Liver (tissue), 9 donors: ENCODE results near the gene TIAM1. TPM values are rescaled to one million over a fixed set of nuclear protein-coding genes. Genes with fewer than 3 reads are reported as not detected.

Experiments
- DNase-seq: peaks from one replicate; pipeline ENCODE4 v3.0.0-alpha.2; 2017; ENCODE audit warnings: low spot score
- H3K27ac ChIP-seq, 2 donors: one replicate each; pipeline ENCODE4 v1.7.0; 2013; ENCODE audit warnings: inconsistent platforms in 2 of 2, low read length in 2 of 2, control low read depth in 1 of 2, low read depth in 1 of 2, mild to moderate bottlenecking in 1 of 2
- H3K27me3 ChIP-seq, 4 donors: one replicate each; pipeline versions ENCODE4 v1.6.1 to v1.7.0; 2013; ENCODE audit warnings: low read length in 3 of 4, inconsistent platforms in 1 of 4, mild to moderate bottlenecking in 1 of 4, moderate library complexity in 1 of 4; ENCODE audit not compliant: control insufficient read depth in 4 of 4, insufficient read depth in 4 of 4
- H3K36me3 ChIP-seq, 4 donors: one replicate each; pipeline versions ENCODE4 v1.6.1 to v1.7.0; 2013; ENCODE audit warnings: low read length in 3 of 4, mild to moderate bottlenecking in 3 of 4, low read depth in 1 of 4, moderate library complexity in 1 of 4; ENCODE audit not compliant: control insufficient read depth in 4 of 4, insufficient read depth in 3 of 4
- H3K4me1 ChIP-seq, 4 donors: one replicate each; pipeline versions ENCODE4 v1.6.1 to v1.7.0; 2013; ENCODE audit warnings: low read length in 3 of 4, mild to moderate bottlenecking in 3 of 4, moderate library complexity in 1 of 4; ENCODE audit not compliant: control insufficient read depth in 4 of 4, insufficient read depth in 4 of 4
- H3K4me3 ChIP-seq, 3 donors: one replicate each; pipeline versions ENCODE4 v1.6.1 to v1.7.0; 2013; ENCODE audit warnings: low read length in 3 of 3, control low read depth in 1 of 3, low read depth in 1 of 3, mild to moderate bottlenecking in 1 of 3
- H3K9ac ChIP-seq, 2 donors: one replicate each; pipeline ENCODE4 v1.7.0; 2013; ENCODE audit warnings: low read length in 2 of 2, mild to moderate bottlenecking in 2 of 2, moderate library complexity in 2 of 2, control low read depth in 1 of 2, low read depth in 1 of 2
- H3K9me3 ChIP-seq, 4 donors: one replicate each; pipeline versions ENCODE4 v1.6.1 to v1.7.0; 2013; ENCODE audit warnings: low read length in 3 of 4; ENCODE audit not compliant: control insufficient read depth in 4 of 4
- ATF3 ChIP-seq: IDR thresholded peaks from 2 replicates; pipeline ENCODE4 v1.6.1; 2016; ENCODE audit warnings: antibody characterized with exemption
- CTCF ChIP-seq: fragments of 150-350 bp; IDR thresholded peaks from 2 replicates; pipeline ENCODE4 v1.5.1; 2017; ENCODE audit warnings: improper control_type of control experiment, low read depth, low read length; ENCODE audit not compliant: missing input control
- EGR1 ChIP-seq, 2 donors: IDR thresholded peaks; 2 replicates each; pipeline ENCODE4 v1.6.1; 2016 to 2018; ENCODE audit warnings: antibody characterized with exemption in 2 of 2, low read depth in 2 of 2
- FOXA1 ChIP-seq: IDR thresholded peaks from 2 replicates; pipeline ENCODE4 v1.6.1; 2016; ENCODE audit warnings: antibody characterized with exemption
- FOXA2 ChIP-seq: IDR thresholded peaks from 2 replicates; pipeline ENCODE4 v1.6.1; 2016; ENCODE audit warnings: antibody characterized with exemption
- GABPA ChIP-seq, 2 donors: IDR thresholded peaks in 1 of 2; conservative IDR thresholded peaks in 1 of 2; 2 replicates each; pipeline ENCODE4 v1.6.1; 2016; ENCODE audit warnings: antibody characterized with exemption in 2 of 2, mild to moderate bottlenecking in 1 of 2, moderate library complexity in 1 of 2
- HNF4A ChIP-seq, 2 donors: conservative IDR thresholded peaks; 2 replicates each; pipeline ENCODE4 v1.6.1; 2016; ENCODE audit warnings: antibody characterized with exemption in 2 of 2, mild to moderate bottlenecking in 2 of 2
- HNF4G ChIP-seq: IDR thresholded peaks from 2 replicates; pipeline ENCODE4 v1.6.1; 2016; ENCODE audit warnings: antibody characterized with exemption
- JUND ChIP-seq, 2 donors: IDR thresholded peaks; 2 replicates each; pipeline ENCODE4 v1.6.1; 2016; ENCODE audit warnings: antibody characterized with exemption in 2 of 2
- MAX ChIP-seq: IDR thresholded peaks from 2 replicates; pipeline ENCODE4 v1.6.1; 2016; ENCODE audit warnings: antibody characterized with exemption
- NR2F2 ChIP-seq: IDR thresholded peaks from 2 replicates; pipeline ENCODE4 v1.6.1; 2016; ENCODE audit warnings: antibody characterized with exemption
- RAD21 ChIP-seq, 2 donors: IDR thresholded peaks; 2 replicates each; pipeline ENCODE4 v1.6.1; 2016; ENCODE audit warnings: antibody characterized with exemption in 2 of 2, mild to moderate bottlenecking in 2 of 2
- REST ChIP-seq: IDR thresholded peaks from 2 replicates; pipeline ENCODE4 v1.6.1; 2016; ENCODE audit warnings: antibody characterized with exemption, mild to moderate bottlenecking
- RXRA ChIP-seq, 2 donors: IDR thresholded peaks; 2 replicates each; pipeline ENCODE4 v1.6.1; 2017 to 2018; ENCODE audit warnings: antibody characterized with exemption in 2 of 2, mild to moderate bottlenecking in 1 of 2
- SP1 ChIP-seq: IDR thresholded peaks from 2 replicates; pipeline ENCODE4 v1.6.1; 2018; ENCODE audit warnings: antibody characterized with exemption, mild to moderate bottlenecking
- TAF1 ChIP-seq: conservative IDR thresholded peaks from 2 replicates; pipeline ENCODE4 v1.6.1; 2016; ENCODE audit warnings: antibody characterized with exemption, mild to moderate bottlenecking
- YY1 ChIP-seq: IDR thresholded peaks from 2 replicates; pipeline ENCODE4 v1.6.1; 2016; ENCODE audit warnings: antibody characterized with exemption, mild to moderate bottlenecking
- ZBTB33 ChIP-seq: IDR thresholded peaks from 2 replicates; pipeline ENCODE4 v1.6.1; 2016; ENCODE audit warnings: antibody characterized with exemption
- WGBS: extraction: QIAGEN DNeasy Blood & Tissue Kit; methylation state at CpG from one replicate; pipeline ENCODE4 v1.1.7; 2013; 5-methylcytosine and 5-hydroxymethylcytosine counted together
- polyA plus RNA-seq, 2 donors: library from polyadenylated mRNA; stranded (reverse) in 1 of 2; unstranded in 1 of 2; fragments of 200-250 nt in 1 of 2; fragments of >200 nt in 1 of 2; fragmentation: Nextera tagmentation in 1 of 2; extraction: Ambion mirVana in 1 of 2; gene quantifications; one replicate each; pipeline versions ENCODE4 v1.2.1 to v1.2.3, GENCODE V29; 2013 to 2015
- total RNA-seq, 2 donors: library from RNA; depleted of rRNA; stranded (reverse); fragments of >200 nt; gene quantifications; one replicate each; pipeline ENCODE4 v1.2.3, GENCODE V29; 2014
- donor health status: healthy.
- donor health status: healthy.
- donor health status: healthy.
- donor health status: healthy.
- donor health status: healthy.

TIAM1 gene
- total and polyA plus RNA-seq, 4 donors, result 3.0 to 7.4 (median 4.8) TPM

GRCh38 chr21:31290765-31291164 is 53.3 kb downstream of the TIAM1 start:
- WGBS, result 96% methylated on average over 5 of the region's 5 CpGs
- H3K9ac ChIP-seq, result no peak overlapping the region
- H3K27me3 ChIP-seq, result no peaks in the 10 kb centered on the region
- peaks cover 0 to 3% (median 0%) of the 10 kb centered on the region in 4 donors for H3K36me3 ChIP-seq
- peaks cover 0 to 2% (median 0%) of the 10 kb centered on the region in 4 donors for H3K9me3 ChIP-seq
- no peak for DNase-seq
- H3K27ac ChIP-seq, result no peak overlapping the region
- no peaks in the 10 kb centered on the region for H3K4me1 ChIP-seq
- H3K4me3 ChIP-seq, result no peak overlapping the region
- TF ChIP-seq CTCF (no peak), FOXA2 (no peak), HNF4A (conservative IDR thresholded peaks at IDR 0.05) (no peak), TAF1 (no peak), ZBTB33 (no peak), REST (no peak), EGR1 (IDR thresholded peaks at IDR 0.05; ENCODE audit: low read depth in 2 of 2) (no peak), YY1 (no peak), FOXA1 (no peak), NR2F2 (no peak), SP1 (no peak), RAD21 (IDR thresholded peaks at IDR 0.05) (no peak), JUND (IDR thresholded peaks at IDR 0.05) (no peak), ATF3 (no peak), GABPA (IDR thresholded peaks at IDR 0.05 in 1 of 2, conservative IDR thresholded peaks at IDR 0.05 in 1 of 2) (no peak), RXRA (IDR thresholded peaks at IDR 0.05) (no peak), MAX (no peak), HNF4G (no peak)
